ENCODE measurements around the gene ITIH4.
A peak's percentile ranks its signal among the peaks of the same experiment; 100 is the strongest.

The ITIH4 gene

DNA sequence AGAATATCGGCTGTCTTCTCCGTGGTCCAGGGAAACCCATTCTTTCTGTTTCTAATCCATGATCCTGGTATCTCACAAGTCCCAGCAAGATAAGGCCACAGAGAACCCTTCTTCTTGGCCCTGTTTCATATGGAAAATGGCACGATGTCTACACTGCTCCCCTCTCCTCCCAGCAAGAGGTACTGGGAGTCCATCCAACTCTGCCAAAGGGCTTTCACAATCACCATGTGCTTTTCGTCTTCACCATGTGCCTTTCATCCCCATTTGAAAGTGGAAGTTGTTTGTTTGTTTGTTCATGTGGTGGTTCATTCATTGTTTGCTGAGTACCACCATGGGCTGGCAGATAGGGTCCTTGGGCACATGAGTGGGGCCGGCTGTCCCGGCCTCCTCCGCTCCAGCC lies 30.4 kb downstream of the ITIH4 start:
- H3K27ac ChIP-seq (ENCODE audit: low read depth, low read length): no peak overlapping the region
- TF ChIP-seq EZH2phosphoT487 (IDR thresholded peaks at IDR 0.05; ENCODE audit: borderline replicate concordance, low read length): no peak
- H3K4me3 ChIP-seq (ENCODE audit: low read length): no peak overlapping the region
- no peak overlapping the region for H3K4me2 ChIP-seq (ENCODE audit: low read length)
- H3K4me1 ChIP-seq (ENCODE audit: control insufficient read depth, low read length): no peaks in the 10 kb centered on the region
- H3K27me3 ChIP-seq (ENCODE audit: control insufficient read depth, low read length): no peaks in the 10 kb centered on the region
- no peaks in the 10 kb centered on the region for H3K36me3 ChIP-seq (ENCODE audit: control insufficient read depth, low read length)
- H3K9me2 ChIP-seq (replicated peaks; ENCODE audit: control insufficient read depth, low read length): no peaks in the 10 kb centered on the region
- no peaks in the 10 kb centered on the region for H3K79me2 ChIP-seq (ENCODE audit: control insufficient read depth, low read length)
- no peaks in the 10 kb centered on the region for H3F3A ChIP-seq (ENCODE audit: control insufficient read depth, insufficient read depth)
- H4K20me1 ChIP-seq (ENCODE audit: control insufficient read depth, insufficient read depth, low read depth, low read length): no peaks in the 10 kb centered on the region
- no peaks in the 10 kb centered on the region for H3K9me3 ChIP-seq (ENCODE audit: control insufficient read depth, insufficient read depth, low read length)

- Histone ChIP-seq H4K20me1 (ENCODE audit: control insufficient read depth, insufficient read depth, low read depth, low read length) (no peaks in the 10 kb centered on the region), H3K9me2 (replicated peaks; ENCODE audit: control insufficient read depth, low read length) (no peaks in the 10 kb centered on the region), H3K4me2 (ENCODE audit: low read length) (no peak overlapping the region), H3K9me3 (ENCODE audit: control insufficient read depth, insufficient read depth, low read length) (no peaks in the 10 kb centered on the region), H3K27ac (ENCODE audit: low read depth, low read length) (no peak overlapping the region), H3K79me2 (ENCODE audit: control insufficient read depth, low read length) (no peaks in the 10 kb centered on the region), H3F3A (ENCODE audit: control insufficient read depth, insufficient read depth) (no peaks in the 10 kb centered on the region), H3K4me3 (ENCODE audit: low read length) (no peak overlapping the region), H3K27me3 (ENCODE audit: control insufficient read depth, low read length) (no peaks in the 10 kb centered on the region), H3K36me3 (ENCODE audit: control insufficient read depth, low read length) (no peaks in the 10 kb centered on the region), H3K4me1 (ENCODE audit: control insufficient read depth, low read length) (no peaks in the 10 kb centered on the region)
- TF ChIP-seq, protein P1, sequence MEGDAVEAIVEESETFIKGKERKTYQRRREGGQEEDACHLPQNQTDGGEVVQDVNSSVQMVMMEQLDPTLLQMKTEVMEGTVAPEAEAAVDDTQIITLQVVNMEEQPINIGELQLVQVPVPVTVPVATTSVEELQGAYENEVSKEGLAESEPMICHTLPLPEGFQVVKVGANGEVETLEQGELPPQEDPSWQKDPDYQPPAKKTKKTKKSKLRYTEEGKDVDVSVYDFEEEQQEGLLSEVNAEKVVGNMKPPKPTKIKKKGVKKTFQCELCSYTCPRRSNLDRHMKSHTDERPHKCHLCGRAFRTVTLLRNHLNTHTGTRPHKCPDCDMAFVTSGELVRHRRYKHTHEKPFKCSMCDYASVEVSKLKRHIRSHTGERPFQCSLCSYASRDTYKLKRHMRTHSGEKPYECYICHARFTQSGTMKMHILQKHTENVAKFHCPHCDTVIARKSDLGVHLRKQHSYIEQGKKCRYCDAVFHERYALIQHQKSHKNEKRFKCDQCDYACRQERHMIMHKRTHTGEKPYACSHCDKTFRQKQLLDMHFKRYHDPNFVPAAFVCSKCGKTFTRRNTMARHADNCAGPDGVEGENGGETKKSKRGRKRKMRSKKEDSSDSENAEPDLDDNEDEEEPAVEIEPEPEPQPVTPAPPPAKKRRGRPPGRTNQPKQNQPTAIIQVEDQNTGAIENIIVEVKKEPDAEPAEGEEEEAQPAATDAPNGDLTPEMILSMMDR (IDR thresholded peaks at IDR 0.05; ENCODE audit: low read depth, low read length, poor library complexity, severe bottlenecking): peak; percentile 87
- TF ChIP-seq EZH2phosphoT487 (IDR thresholded peaks at IDR 0.05; ENCODE audit: borderline replicate concordance, low read length): no peak
These were observed 31.4 kb downstream of the ITIH4 start for GRCh38 chr3:52798978-52799476.

DNA sequence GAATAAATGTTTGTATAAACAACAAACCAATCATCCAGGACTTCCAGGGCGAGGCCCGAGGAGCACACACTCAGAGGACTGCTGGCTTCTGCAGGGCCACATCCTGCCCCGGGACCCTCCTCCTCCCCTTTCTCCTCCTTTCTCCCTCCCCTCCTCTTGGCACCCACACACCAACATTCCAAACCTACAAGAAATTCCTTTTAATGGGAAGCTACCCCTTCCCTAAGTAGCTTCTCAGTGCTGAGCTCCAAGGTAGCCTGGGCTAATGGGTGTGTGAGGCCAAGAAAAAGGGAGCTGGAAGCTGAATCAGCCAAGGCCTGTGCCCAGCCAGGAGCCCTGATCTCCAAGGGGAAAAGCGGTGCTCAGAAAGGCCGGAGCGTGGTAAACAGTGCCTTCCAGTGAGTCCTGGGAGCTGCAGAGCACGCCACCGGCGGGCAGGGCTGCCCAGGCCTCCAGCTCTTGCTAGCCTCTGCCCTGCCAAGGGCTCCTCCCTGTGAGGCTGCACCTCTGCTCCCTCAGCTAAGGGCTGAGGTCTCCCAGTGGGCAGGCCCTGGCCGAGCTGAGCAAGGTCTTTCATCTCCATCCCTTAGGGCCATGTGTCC lies 32.0 kb downstream of the ITIH4 start:
- TF ChIP-seq, protein P1 (IDR thresholded peaks at IDR 0.05; ENCODE audit: low read depth, low read length, poor library complexity, severe bottlenecking): no peak
- no peak for TF ChIP-seq EZH2phosphoT487 (IDR thresholded peaks at IDR 0.05; ENCODE audit: borderline replicate concordance, low read length)
- Histone ChIP-seq H3K4me2 (ENCODE audit: low read length) (no peak overlapping the region), H3K4me1 (ENCODE audit: control insufficient read depth, low read length) (no peaks in the 10 kb centered on the region)

DNA sequence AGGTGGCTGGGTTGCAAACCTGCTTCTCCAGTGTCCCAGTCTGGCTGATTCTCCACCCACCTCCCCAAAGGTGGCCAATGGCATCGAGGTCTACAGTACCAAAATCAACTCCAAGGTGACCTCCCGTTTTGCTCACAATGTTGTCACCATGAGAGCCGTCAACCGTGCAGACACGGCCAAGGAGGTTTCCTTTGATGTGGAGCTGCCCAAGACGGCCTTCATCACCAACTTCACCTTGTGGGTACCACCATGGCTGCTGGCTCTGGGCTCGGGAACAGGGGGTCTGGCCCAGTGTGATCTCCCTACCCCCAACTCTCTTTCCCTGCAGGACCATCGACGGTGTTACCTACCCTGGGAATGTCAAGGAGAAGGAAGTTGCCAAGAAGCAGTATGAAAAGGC lies 34.1 kb downstream of the ITIH4 start:
- H3K36me3 ChIP-seq (ENCODE audit: control insufficient read depth, low read length): no peaks in the 10 kb centered on the region
- H3K9me2 ChIP-seq (replicated peaks; ENCODE audit: control insufficient read depth, low read length): no peaks in the 10 kb centered on the region
- H3F3A ChIP-seq (ENCODE audit: control insufficient read depth, insufficient read depth): no peaks in the 10 kb centered on the region
- H3K27ac ChIP-seq (ENCODE audit: low read depth, low read length): no peak overlapping the region
- H3K4me1 ChIP-seq (ENCODE audit: control insufficient read depth, low read length): no peaks in the 10 kb centered on the region
- H3K4me3 ChIP-seq (ENCODE audit: low read length): no peak overlapping the region
- H3K9me3 ChIP-seq (ENCODE audit: control insufficient read depth, insufficient read depth, low read length): no peaks in the 10 kb centered on the region
- no peaks in the 10 kb centered on the region for H3K27me3 ChIP-seq (ENCODE audit: control insufficient read depth, low read length)
- TF ChIP-seq, protein P1 (IDR thresholded peaks at IDR 0.05; ENCODE audit: low read depth, low read length, poor library complexity, severe bottlenecking): no peak
- no peak for TF ChIP-seq EZH2phosphoT487 (IDR thresholded peaks at IDR 0.05; ENCODE audit: borderline replicate concordance, low read length)
- H4K20me1 ChIP-seq (ENCODE audit: control insufficient read depth, insufficient read depth, low read depth, low read length): no peaks in the 10 kb centered on the region
- H3K79me2 ChIP-seq (ENCODE audit: control insufficient read depth, low read length): no peaks in the 10 kb centered on the region
- H3K4me2 ChIP-seq (ENCODE audit: low read length): no peak overlapping the region

More for the DNA sequence above, 32.0 kb downstream of the ITIH4 start:
- Histone ChIP-seq H3K4me3 (ENCODE audit: low read length) (no peak overlapping the region), H3K9me3 (ENCODE audit: control insufficient read depth, insufficient read depth, low read length) (no peaks in the 10 kb centered on the region), H4K20me1 (ENCODE audit: control insufficient read depth, insufficient read depth, low read depth, low read length) (no peaks in the 10 kb centered on the region), H3K36me3 (ENCODE audit: control insufficient read depth, low read length) (no peaks in the 10 kb centered on the region), H3K27ac (ENCODE audit: low read depth, low read length) (no peak overlapping the region), H3K9me2 (replicated peaks; ENCODE audit: control insufficient read depth, low read length) (no peaks in the 10 kb centered on the region), H3F3A (ENCODE audit: control insufficient read depth, insufficient read depth) (no peaks in the 10 kb centered on the region), H3K27me3 (ENCODE audit: control insufficient read depth, low read length) (no peaks in the 10 kb centered on the region), H3K79me2 (ENCODE audit: control insufficient read depth, low read length) (no peaks in the 10 kb centered on the region)

Measured in DOHH2 (cell line).